HG03575 (cell line): ENCODE data around the gene PSORS1C2.
A peak's percentile ranks its signal among the peaks of the same experiment; 100 is the strongest.
"Not testable (repeated sequence)": the region's sequence is repeated elsewhere in the genome, so short reads cannot be mapped to it uniquely, and the experiment has no call there.

ENCODE experiments used
- ATAC-seq: cut with Tn5 transposase; IDR thresholded peaks from one replicate; pipeline ENCODE4 v1.9.1; 2021; ENCODE audit not compliant: unreplicated experiment, insufficient number of reproducible peaks, low FRiP score; ENCODE audit errors: extremely low read depth

The PSORS1C2 gene

DNA sequence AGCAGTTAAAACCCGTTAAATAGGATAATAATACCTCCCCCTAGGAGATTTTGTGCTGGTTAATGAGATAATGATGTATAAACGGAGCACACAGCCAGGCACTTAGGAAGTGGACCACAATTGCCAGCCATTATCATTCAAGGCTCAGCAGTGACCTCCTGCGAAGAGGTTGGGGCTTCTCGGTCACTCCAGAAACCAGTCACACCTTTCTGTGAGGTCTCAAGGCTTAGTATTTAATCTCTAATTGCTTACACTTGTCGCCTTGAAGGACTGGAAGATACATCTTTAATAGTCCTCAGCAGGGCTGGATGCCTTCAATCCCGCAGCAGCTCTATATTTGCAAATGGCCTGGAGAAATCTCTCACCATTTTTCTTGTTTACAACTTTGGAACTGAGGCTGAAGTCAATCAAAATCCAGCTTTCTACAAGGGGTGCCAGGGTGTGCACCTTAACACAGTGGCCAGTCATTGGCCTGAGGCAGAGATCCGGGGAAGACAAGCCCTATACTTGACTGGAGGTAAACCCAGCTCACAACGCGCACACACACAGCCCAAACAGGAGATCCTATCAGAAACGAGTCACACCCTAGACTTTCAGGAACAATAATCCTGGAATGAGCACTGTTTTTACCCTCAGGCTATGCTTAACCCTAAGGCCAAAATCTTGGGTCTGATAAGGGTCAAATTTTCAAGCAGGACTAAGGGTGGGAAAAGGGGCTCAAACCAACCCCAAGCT lies 30.4 kb upstream of the PSORS1C2 start:
- ATAC-seq: no peak

DNA sequence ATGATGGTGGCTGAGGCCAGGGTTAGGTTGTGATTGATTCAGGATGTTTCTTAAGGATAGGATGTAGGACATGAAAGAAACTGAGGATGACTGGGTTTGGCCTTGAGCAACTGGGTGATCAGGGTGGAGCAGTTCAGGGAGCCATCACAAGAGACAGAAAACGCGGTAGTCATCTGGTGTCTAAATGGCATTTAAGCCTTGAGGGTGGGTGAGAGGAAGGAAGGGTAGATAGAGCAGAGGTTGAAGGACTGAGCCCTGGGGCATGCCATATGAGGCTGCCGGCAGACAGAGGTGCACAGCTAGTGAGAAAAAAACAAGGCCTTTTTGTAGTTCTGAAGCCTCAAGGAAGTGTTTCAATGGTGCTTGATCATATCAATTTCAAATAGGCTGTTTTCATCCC lies 29.7 kb upstream of the PSORS1C2 start:
- no peak for ATAC-seq

DNA sequence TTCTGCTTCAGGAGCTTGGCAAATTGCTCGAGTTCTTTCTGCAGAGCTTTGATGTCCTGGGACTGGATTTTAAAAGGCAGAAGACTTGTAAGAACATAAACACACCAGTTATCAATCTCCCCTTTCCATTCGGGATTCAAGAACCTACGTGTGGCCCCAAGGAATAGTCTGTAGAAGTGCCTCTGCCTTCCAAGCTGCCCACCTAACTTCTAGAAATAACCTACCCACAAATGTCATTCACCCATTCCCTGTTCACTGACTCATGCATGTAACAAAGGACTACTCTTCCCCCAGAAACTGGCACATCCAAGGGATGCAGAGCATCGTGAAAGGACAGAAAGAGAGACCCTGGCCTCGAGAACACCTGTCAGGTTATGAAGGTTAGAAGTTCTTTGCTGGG lies 27.1 kb upstream of the PSORS1C2 start:
- ATAC-seq: no peak

DNA sequence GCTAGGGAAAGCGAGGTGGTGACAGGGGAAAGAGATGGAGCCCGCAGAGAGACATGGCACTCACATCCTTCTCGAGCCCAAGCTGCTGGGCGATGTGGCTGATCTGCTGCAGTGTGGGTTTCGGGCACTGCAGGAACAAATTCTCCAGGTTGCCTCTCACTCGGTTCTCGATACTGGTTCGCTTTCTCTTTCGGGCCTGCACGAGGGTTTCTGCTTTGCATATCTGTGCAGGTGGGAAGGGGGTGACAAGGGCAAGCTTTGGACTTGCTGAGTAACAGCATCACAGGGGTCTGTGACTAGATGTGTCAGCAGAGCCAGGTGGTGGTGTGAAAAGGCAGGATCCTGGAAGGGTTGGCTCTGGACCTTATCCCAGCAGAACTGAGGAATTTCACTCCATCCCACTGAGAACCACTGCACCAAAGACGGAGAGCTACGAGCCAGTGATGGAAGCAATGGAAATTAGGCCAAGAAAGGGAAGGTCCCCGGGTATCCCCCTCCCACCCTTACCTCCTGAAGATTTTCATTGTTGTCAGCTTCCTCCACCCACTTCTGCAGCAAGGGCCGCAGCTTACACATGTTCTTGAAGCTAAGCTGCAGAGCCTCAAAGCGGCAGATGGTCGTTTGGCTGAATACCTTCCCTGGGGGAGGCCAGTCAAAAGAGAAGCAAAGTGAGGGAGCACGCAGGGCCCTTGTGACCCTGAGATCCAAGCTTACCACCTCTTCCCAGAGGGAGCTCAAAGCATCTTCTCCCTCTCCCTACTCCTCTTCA lies 26.4 kb upstream of the PSORS1C2 start:
- ATAC-seq: not testable (repeated sequence)

DNA sequence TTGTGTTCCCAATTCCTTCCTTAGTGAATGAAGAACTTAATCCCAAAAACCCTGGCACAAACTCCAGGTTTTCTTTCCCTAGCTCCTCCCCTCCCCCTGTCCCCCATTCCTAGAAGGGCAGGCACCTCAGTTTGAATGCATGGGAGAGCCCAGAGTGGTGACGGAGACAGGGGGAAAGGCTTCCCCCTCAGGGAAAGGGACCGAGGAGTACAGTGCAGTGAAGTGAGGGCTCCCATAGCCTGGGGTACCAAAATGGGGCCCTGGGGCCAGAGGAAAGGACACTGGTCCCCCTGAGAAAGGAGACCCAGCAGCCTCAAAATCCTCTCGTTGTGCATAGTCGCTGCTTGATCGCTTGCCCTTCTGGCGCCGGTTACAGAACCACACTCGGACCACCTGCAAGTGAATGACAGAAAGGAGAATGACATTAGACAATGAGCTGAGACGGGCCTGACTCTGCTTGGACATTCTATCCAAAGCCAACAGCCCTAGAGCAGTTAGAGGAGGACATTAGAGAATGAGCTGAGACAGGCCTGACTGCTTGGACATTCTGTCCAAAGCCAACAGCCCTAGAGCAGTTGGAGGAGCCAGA lies 25.7 kb upstream of the PSORS1C2 start:
- not testable (repeated sequence) for ATAC-seq

DNA sequence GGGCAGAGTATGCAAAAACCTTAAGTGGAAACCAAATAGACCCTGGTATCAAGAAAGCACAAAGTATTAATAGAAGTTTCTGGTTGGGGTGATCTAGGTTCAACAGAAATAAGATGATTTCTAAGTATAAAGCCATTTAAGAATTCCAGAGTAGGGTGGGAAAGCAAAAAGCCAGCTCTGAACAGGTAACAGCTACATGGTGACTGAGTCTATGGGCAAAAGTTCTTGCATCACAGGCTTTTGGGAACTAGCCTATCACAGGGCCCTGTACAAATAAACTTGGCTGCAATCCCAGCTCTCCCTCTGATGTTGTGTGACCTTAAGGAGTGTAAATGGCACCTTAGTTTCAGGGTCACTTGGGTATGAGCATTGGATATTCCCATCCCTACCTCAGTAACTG lies 25.1 kb upstream of the PSORS1C2 start:
- ATAC-seq: no peak

DNA sequence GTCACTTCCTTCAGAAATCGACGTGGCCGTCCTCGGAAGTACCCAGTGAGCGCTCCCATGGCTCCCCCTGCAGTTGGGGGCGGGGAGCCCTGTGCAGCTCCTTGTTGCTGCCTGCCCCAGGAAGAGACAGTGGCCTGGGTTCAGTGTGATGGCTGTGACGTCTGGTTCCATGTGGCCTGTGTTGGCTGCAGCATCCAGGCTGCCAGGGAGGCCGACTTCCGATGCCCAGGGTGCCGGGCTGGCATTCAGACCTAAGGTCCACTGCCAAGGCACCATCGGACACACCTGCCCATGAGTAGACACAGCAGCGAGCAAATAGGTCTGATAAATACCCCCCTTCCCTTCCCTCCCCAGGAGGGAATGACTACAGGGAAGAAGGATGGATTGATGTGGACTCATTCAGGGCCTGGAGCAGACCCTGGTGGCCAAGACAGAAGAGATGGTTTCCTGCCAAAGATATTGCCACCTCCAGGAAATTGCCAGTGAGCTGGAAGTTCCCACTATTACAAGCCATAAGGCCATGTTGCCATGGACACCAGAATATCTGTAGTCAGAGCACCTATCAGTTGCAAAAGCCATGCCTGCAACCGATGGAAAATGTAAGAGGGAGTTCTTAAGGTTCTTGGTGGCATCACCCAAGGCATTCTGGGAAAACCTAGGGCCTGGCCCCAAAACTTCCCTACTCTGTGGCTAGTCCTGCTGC lies 23.7 kb upstream of the PSORS1C2 start:
- ATAC-seq: no peak

DNA sequence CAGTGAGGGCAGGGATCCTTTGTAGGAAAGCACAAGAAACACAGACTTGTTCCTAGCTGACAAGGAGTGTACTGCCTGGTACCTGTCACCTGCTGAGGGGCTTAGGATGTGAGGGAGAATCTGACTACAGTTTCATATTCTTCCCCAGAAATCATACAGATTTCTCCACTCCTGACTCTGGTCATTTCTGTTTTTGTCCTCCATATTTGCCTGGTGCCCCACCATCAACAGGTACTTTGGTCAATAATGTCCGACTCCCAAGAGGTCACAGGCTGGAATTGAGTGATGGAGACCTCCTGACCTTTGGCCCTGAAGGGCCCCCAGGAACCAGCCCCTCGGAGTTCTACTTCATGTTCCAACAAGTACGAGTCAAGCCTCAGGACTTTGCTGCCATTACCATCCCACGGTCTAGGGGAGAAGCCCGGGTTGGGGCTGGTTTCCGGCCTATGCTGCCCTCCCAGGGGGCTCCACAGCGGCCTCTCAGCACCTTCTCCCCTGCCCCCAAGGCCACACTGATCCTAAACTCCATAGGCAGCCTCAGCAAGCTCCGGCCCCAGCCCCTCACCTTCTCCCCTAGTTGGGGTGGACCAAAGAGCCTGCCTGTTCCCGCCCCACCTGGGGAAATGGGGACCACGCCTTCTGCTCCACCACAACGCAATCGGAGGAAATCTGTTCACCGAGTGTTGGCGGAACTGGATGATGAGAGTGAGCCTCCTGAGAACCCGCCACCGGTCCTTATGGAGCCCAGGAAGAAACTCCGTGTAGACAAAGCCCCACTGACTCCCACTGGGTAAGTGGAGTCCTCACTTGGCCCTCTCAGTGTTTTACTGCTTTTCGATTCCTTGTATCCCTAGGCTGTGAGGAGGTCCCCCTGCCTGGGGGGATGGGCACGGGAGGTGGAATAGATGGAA lies 22.6 kb upstream of the PSORS1C2 start:
- ATAC-seq: no peak

DNA sequence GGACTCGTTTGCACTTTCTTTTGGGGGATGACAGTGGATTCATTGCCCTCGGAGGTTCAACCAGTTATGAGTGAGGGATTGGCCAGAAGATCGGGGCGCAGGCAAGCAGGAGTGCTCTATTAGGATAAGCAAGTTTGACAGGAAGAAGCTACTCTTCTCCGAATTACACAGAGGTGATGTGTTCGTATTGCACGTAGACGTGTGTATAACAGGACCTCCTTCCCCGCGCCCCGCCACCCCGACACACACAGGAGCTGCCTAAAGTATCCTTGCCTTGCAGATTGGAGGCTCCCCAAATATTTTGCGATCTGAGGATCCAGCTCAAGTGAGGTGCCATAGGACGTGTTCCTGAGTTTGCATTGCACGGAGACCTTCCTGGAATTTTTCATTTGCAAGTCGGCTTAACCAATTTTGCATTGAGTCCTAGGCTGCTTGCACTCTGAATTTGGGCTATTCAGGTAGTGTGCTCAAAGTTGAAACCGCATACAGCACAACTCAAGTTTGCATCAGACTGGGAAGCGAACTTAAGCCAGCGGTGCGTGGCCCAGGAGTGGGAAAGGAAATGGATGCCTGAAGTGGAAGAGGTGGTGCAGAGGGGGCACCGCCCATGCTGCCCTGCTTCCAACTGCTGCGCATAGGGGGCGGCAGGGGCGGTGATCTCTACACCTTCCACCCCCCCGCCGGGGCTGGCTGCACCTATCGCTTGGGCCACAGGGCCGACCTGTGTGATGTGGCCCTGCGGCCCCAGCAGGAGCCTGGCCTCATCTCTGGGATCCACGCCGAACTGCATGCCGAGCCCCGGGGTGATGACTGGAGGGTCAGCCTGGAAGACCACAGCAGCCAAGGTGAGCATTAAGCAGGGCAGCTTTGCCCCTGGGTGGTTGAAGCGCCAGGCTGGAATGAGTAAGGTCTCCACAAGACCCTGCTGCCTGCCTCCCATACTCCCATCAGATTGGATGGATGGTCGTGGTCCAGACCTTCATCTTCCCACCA lies 20.3 kb upstream of the PSORS1C2 start:
- ATAC-seq: no peak

DNA sequence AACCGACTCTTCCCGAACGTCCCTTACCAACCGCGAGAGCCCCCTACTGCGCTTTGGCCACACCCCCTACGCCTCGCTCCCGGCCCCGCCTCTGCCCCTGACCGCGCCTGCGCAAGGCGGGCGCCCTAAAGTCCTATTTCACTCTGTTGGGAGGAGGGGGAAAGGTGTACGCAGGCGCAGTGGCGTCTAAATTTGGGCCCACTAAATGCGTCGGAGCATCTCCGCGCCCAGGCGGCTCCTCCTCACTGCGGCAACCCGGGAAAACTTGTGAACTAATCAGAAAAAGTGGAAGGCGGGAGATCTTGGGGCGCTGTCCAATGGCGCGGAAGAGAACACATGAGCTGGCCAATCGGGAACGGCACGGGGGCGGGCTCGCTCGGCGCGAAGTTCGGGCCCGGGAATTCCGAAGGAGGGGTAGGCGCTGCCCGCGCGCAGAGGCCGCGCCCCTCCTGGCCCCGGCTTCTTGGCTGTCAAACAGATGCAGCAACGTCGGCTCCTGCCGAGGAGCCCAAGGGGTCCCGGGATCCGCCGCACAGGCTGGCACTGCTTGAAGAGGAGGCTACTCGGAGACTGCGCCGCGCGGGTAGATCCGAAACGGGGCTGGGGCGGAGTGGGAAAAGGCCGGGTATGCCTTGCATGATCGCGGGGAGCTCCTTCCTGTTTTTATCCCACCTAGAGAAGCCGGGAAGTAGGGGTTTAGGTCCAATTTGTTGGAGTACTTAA lies 19.4 kb upstream of the PSORS1C2 start, which contains the start of gene TCF19:
TSS of gene TCF19 (plus strand) at position 450 of the 723 bp plus-strand sequence. CDS start 881 bp downstream, outside the sequence.
- peak; percentile 63 for ATAC-seq

DNA sequence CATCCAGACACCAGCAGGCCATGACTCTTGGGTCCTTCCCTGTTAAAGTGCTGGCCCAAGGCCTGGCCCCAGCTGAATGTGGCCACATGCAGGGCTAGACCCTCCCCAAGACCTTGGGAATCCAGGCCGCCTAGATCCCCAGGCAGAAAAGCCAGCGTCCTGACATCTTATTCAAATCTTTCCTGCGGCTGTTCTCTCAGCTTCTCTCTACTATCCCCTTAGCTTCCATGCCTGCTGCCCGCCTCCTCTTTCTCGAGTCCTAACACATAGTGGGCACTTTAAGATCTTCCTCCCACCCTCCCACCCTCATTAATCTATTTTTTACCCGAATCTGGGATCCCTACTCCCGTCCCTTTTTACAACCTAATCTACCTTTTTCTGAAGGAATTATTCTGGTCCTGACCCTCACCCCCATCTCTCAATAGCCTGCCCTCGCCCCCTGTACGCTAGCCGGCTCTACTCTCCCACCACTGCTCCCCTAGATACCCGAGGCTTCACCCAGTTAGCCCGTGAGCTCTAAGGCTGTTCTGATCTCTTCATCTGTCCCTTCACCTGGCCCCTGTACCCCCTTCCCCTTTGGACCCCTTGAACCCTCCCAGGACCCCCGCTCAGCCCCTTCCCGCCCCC lies 18.8 kb upstream of the PSORS1C2 start, which contains the start of gene CCHCR1:
TSS of gene CCHCR1 (minus strand) at position 290 of the 627 bp plus-strand sequence. CDS start at position 88, 202 bp downstream.
- ATAC-seq: no peak

DNA sequence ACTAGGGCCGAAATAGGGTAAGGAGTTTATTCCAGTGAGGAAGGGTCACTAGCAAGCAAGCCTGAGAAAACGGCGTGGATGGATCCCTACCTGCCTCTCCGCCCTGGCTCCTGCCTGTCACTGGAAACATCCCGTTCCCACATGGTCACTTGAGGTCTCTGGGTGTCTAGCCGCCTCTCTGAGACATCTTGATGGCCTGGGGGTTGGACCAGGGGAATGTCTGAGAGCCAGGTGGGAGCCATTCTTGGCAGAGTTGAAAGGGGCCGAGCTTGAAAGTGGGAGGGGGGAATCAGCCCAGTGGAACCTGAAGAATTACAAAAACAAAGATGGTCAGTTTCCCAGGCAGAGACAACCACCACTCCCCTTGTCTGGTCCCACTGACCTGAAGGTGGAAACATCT lies 17.8 kb upstream of the PSORS1C2 start:
- no peak for ATAC-seq

DNA sequence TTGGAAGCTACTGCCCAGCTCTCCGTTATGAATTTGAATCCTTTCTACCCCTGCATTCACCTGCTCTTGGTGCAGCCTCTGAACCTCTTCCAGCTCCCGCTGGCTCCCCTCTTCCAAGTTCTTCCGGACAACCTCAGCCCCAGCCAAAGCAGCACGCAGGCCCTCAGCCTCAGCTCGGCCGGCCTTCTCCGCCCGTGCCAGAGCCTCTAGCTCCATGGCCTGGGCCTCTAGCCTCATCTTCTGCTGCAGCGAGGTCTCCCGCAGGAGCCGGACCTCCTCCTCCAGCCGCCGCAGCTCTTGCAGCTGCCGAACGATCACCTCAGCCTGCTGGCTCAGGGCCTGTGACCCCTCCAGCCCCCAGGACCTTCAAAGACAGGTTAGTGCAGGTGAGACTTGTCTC lies 15.6 kb upstream of the PSORS1C2 start:
- ATAC-seq: no peak

DNA sequence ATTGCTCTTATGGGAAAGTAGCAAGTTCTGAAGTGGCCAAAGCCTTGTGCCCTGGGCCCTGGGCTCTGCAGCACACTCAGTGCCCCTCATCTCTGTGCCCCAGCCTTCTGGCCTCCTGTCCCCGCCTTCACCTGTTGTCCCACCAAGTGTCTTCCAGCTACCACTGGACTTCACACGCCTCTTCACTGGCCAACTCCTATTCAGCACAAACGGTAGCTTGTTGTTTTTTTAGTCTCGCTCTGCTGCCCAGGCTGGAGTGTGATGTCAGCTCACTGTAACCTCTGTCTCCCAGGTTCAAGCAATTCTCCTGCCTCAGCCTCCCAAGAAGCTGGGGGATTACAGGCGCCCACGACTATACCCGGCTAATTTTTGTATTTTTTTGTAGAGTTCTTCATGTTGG lies 13.9 kb upstream of the PSORS1C2 start:
- no peak for ATAC-seq

DNA sequence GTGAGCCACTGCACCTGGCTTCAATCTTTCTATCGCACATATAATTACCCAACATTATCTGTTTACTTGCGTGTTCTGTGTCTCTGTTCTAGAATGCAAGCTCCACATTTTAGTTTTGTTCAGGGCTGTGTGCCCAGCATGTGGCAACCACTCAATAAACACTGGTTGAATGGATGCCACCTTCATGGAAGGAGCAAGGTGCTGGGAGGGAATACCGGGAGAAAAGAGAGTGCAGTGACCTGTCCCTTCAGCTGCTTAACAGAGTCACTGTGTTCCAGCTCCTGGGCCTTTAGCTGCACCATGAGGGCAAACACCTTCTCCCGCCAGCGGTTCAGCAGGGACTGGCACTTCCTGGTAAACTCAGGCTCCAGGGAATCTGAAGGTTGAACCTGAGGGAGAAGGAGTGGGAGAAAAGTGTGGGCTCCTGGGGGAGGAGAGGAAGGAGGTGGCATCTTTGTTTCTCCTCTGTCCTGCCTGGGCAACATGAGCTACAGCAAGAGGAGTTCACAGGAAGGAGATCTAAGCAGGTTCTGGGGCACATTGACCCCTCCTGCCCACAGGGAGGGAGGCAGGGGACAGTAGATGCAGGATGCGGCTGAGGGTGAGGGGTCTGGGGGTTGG lies 11.1 kb upstream of the PSORS1C2 start:
- no peak for ATAC-seq

DNA sequence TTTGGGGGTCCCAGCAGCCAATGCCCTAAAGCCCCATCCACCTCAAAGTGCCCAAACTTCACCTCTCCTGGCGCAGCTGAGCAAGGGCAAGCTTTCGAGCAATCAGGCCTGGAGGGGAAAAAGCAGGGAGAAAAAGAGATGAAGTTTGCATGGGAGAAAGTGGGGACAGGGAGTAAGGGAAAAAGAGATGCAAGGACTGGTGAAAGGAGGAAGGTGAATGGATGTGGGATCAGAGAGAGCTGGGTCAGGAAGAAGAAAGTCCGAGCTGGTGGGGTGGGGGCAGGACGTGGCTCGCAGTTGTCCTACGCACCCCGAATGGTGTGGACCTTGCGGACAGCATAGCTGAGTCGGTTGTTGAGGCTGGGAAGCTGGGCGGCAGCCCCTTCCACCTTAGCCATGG lies 6.5 kb upstream of the PSORS1C2 start:
- no peak for ATAC-seq
